ENCODE results near the gene LOXL1. TPM values are rescaled to one million over a fixed set of nuclear protein-coding genes. Genes with fewer than 3 reads are reported as not detected.

Gene LOXL1
- polyA plus RNA-seq, 1 of the 3 experiments (the other 2 are of a cell fraction) = 50.3 TPM

GRCh38 chr15:73981761-73982221 lies 55.5 kb downstream of the LOXL1 start:
- H3K9ac ChIP-seq = peak overlapping the region; percentile 70
- CTCF ChIA-PET = interaction anchor here (0.7 to 4.2 kb wide), 5 partner anchors 9 to 326 kb away, joined by 3 to 22 read pairs (median 15); partner anchors contain the start of gene STOML1
- WGBS (ENCODE audit: low lambda C conversion rate) = 56% methylated on average over 5 of the region's 5 CpGs
- peaks cover 27 to 38% of the 10 kb centered on the region in 2 experiments; a peak in 3 of 4 replicates for H3K4me1 ChIP-seq (ENCODE audit: control insufficient read depth in 1 of 2, insufficient read depth in 2 of 2, low read depth in 1 of 2, low read length in 1 of 2)
- H3K9me3 ChIP-seq = no peaks in the 10 kb centered on the region
- no peaks in the 10 kb centered on the region for H3K9me2 ChIP-seq
- TF ChIP-seq JUND (IDR thresholded peaks at IDR 0.05) (no peak), CHD2 (IDR thresholded peaks at IDR 0.05; ENCODE audit: low read length, partially characterized antibody) (no peak), EZH2phosphoT487 (IDR thresholded peaks at IDR 0.05; ENCODE audit: borderline replicate concordance, low read depth) (no peak), RXRA (IDR thresholded peaks at IDR 0.05; ENCODE audit: borderline replicate concordance, low read depth) (no peak), USF1 (IDR thresholded peaks at IDR 0.05; ENCODE audit: borderline replicate concordance, low read depth) (no peak), RFX5 (IDR thresholded peaks at IDR 0.05; ENCODE audit: low read length) (no peak), REST (IDR thresholded peaks at IDR 0.05; ENCODE audit: low read depth, low read length) (no peak), GATA2 (CRISPR knock-in tag; IDR thresholded peaks at IDR 0.05) (no peak), NRF1 (IDR thresholded peaks at IDR 0.05; ENCODE audit: low read depth, low read length) (no peak), POLR2AphosphoS5 (IDR thresholded peaks at IDR 0.05; ENCODE audit: low read depth, low read length) (no peak), RCOR1 (IDR thresholded peaks at IDR 0.05; ENCODE audit: low read length) (no peak), ELF1 (IDR thresholded peaks at IDR 0.05) (no peak), TEAD4 (IDR thresholded peaks at IDR 0.05; ENCODE audit: borderline replicate concordance, insufficient read depth) (no peak), GABPA (IDR thresholded peaks at IDR 0.05; ENCODE audit: low read depth) (no peak), USF2 (IDR thresholded peaks at IDR 0.05; ENCODE audit: borderline replicate concordance, low read depth, low read length) (no peak)
- TF ChIP-seq, protein P1, sequence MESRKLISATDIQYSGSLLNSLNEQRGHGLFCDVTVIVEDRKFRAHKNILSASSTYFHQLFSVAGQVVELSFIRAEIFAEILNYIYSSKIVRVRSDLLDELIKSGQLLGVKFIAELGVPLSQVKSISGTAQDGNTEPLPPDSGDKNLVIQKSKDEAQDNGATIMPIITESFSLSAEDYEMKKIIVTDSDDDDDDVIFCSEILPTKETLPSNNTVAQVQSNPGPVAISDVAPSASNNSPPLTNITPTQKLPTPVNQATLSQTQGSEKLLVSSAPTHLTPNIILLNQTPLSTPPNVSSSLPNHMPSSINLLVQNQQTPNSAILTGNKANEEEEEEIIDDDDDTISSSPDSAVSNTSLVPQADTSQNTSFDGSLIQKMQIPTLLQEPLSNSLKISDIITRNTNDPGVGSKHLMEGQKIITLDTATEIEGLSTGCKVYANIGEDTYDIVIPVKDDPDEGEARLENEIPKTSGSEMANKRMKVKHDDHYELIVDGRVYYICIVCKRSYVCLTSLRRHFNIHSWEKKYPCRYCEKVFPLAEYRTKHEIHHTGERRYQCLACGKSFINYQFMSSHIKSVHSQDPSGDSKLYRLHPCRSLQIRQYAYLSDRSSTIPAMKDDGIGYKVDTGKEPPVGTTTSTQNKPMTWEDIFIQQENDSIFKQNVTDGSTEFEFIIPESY (IDR thresholded peaks at IDR 0.05; ENCODE audit: borderline replicate concordance, low read depth) = no peak
- TF ChIP-seq, protein P2, sequence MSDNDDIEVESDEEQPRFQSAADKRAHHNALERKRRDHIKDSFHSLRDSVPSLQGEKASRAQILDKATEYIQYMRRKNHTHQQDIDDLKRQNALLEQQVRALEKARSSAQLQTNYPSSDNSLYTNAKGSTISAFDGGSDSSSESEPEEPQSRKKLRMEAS (IDR thresholded peaks at IDR 0.05; ENCODE audit: low read depth) = no peak
- TF ChIP-seq, protein P3, sequence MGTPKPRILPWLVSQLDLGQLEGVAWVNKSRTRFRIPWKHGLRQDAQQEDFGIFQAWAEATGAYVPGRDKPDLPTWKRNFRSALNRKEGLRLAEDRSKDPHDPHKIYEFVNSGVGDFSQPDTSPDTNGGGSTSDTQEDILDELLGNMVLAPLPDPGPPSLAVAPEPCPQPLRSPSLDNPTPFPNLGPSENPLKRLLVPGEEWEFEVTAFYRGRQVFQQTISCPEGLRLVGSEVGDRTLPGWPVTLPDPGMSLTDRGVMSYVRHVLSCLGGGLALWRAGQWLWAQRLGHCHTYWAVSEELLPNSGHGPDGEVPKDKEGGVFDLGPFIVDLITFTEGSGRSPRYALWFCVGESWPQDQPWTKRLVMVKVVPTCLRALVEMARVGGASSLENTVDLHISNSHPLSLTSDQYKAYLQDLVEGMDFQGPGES (IDR thresholded peaks at IDR 0.05; ENCODE audit: low read depth, low read length) = no peak
- peak overlapping the region; percentile 90 to 95 for H3K27ac ChIP-seq (ENCODE audit: low read depth in 2 of 2, low read length in 1 of 2)
- no peaks in the 10 kb centered on the region for H3K27me3 ChIP-seq (ENCODE audit: insufficient read depth)
- no peaks in the 10 kb centered on the region for H3K79me2 ChIP-seq (ENCODE audit: insufficient read depth)
- H2AFZ ChIP-seq (ENCODE audit: low read depth) = 0 out of 2 replicates have a peak overlapping the region, but pooled peaks have one; percentile 45
- no peak overlapping the region for H3K4me3 ChIP-seq (ENCODE audit: low read depth in 2 of 2, low read length in 1 of 2)
- DNase-seq = no peak
- peaks cover 25% of the 10 kb centered on the region for H3F3A ChIP-seq (replicated peaks; ENCODE audit: insufficient read depth)
- POLR2A ChIA-PET = no interaction called here
- peak overlapping the region; percentile 79; the same call in 1 of the 2 replicates for H3K4me2 ChIP-seq
- H3K36me3 ChIP-seq (replicated peaks in 1 of 2; ENCODE audit: control insufficient read depth in 1 of 2, insufficient read depth in 2 of 2, low read length in 1 of 2) = no peaks in the 10 kb centered on the region
- H4K20me1 ChIP-seq (ENCODE audit: insufficient read depth) = no peaks in the 10 kb centered on the region
